Effector memory CD8-positive, alpha-beta T cell (primary cell): ENCODE data around the gene TMEM87B.
A peak's percentile ranks its signal among the peaks of the same experiment; 100 is the strongest.

Experiments
- ATAC-seq: fragments of 150-1000 bp; cut with Tn5 transposase; replicated peaks from 2 replicates; pipeline ENCODE4 v1.10.0; 2021; ENCODE audit warnings: mild to moderate bottlenecking, moderate library complexity
- DNase-seq, 3 experiments: peaks; one replicate each; pipeline ENCODE4 v3.0.0; 2021
- H3K27ac Mint-ChIP-seq, 2 donors: one replicate each; pipeline ENCODE4 v1.8.0; 2022; ENCODE audit warnings: mild to moderate bottlenecking in 2 of 2, mixed read lengths in 2 of 2, moderate library complexity in 2 of 2
- H3K27me3 Mint-ChIP-seq, 2 donors: one replicate each; pipeline ENCODE4 v1.8.0; 2022; ENCODE audit warnings: mixed read lengths in 2 of 2
- H3K36me3 Mint-ChIP-seq: one replicate; pipeline ENCODE4 v1.8.0; 2022; ENCODE audit warnings: mild to moderate bottlenecking, moderate library complexity, mixed read lengths; ENCODE audit not compliant: insufficient read depth
- H3K4me1 Mint-ChIP-seq, 2 donors: one replicate each; pipeline ENCODE4 v1.8.0; 2022; ENCODE audit warnings: low read depth in 2 of 2, mixed read lengths in 2 of 2
- H3K4me3 Mint-ChIP-seq, 2 donors: one replicate each; pipeline ENCODE4 v1.8.0; 2022; ENCODE audit warnings: mild to moderate bottlenecking in 2 of 2, mixed read lengths in 2 of 2, moderate library complexity in 2 of 2
- H3K9me3 Mint-ChIP-seq, 2 donors: one replicate each; pipeline ENCODE4 v1.8.0; 2022; ENCODE audit warnings: mixed read lengths in 2 of 2
- total RNA-seq, 9 experiments: gene quantifications; one replicate each; lab custom pipeline; 2026; lab: John Stamatoyannopoulos, UW

The TMEM87B gene
- 17.5 to 101 (median 37.4) reads per million in 9 experiments for total RNA-seq

GRCh38 chr2:112054847-112055729 lies at the start of gene TMEM87B:
Gene TMEM87B, plus strand, starts transcription at chr2:112055269. Its CDS starts 323 bp downstream, at chr2:112055592.
- peak within 1 kb of the TSS; percentile 86 to 90 for H3K4me3 Mint-ChIP-seq
- peaks cover 7% of the 10 kb centered on the region for H3K36me3 Mint-ChIP-seq
- no peaks in the 10 kb centered on the region for H3K27me3 Mint-ChIP-seq
- peaks cover 31 to 42% of the 10 kb centered on the region in 2 donors for H3K4me1 Mint-ChIP-seq
- H3K9me3 Mint-ChIP-seq: no peaks in the 10 kb centered on the region
- ATAC-seq: peak; percentile 66
- peak within 1 kb of the TSS; percentile 89 to 93 for H3K27ac Mint-ChIP-seq
- DNase-seq: peak; percentile 96 to 97 (median 97)

GRCh38 chr2:112005406-112006075 lies 49.5 kb upstream of the TMEM87B start:
- DNase-seq (no peak), ATAC-seq (no peak)
- H3K4me3 Mint-ChIP-seq: no peak overlapping the region
- peaks cover 0 to 3% of the 10 kb centered on the region in 2 donors for H3K27me3 Mint-ChIP-seq
- no peaks in the 10 kb centered on the region for H3K9me3 Mint-ChIP-seq
- no peaks in the 10 kb centered on the region for H3K4me1 Mint-ChIP-seq
- no peaks in the 10 kb centered on the region for H3K36me3 Mint-ChIP-seq
- H3K27ac Mint-ChIP-seq: no peak overlapping the region

- Mint-ChIP-seq H3K27ac (no peak overlapping the region), H3K36me3 (no peaks in the 10 kb centered on the region), H3K27me3 (peaks cover 0 to 5% of the 10 kb centered on the region in 2 donors), H3K4me3 (no peak overlapping the region), H3K9me3 (no peaks in the 10 kb centered on the region), H3K4me1 (no peaks in the 10 kb centered on the region)
- ATAC-seq (no peak), DNase-seq (no peak)
Observed at GRCh38 chr2:112006076-112006410, 49.0 kb upstream of the TMEM87B start.

GRCh38 chr2:112007493-112007892 lies 47.6 kb upstream of the TMEM87B start:
- no peaks in the 10 kb centered on the region for H3K4me1 Mint-ChIP-seq
- H3K27me3 Mint-ChIP-seq: peaks cover 6 to 17% of the 10 kb centered on the region in 2 donors
- H3K27ac Mint-ChIP-seq: no peak overlapping the region
- no peaks in the 10 kb centered on the region for H3K36me3 Mint-ChIP-seq
- no peak for DNase-seq
- H3K9me3 Mint-ChIP-seq: no peaks in the 10 kb centered on the region
- H3K4me3 Mint-ChIP-seq: no peak overlapping the region
- ATAC-seq: no peak

GRCh38 chr2:112008910-112009485 lies 46.1 kb upstream of the TMEM87B start:
- H3K4me1 Mint-ChIP-seq: no peaks in the 10 kb centered on the region
- H3K9me3 Mint-ChIP-seq: no peaks in the 10 kb centered on the region
- DNase-seq (no peak), ATAC-seq (no peak)
- H3K4me3 Mint-ChIP-seq: no peak overlapping the region
- peaks cover 10 to 26% of the 10 kb centered on the region in 2 donors for H3K27me3 Mint-ChIP-seq
- no peaks in the 10 kb centered on the region for H3K36me3 Mint-ChIP-seq
- H3K27ac Mint-ChIP-seq: no peak overlapping the region

- no peak overlapping the region for H3K4me3 Mint-ChIP-seq
- ATAC-seq: no peak
- no peak overlapping the region for H3K27ac Mint-ChIP-seq
Observed at GRCh38 chr2:112010751-112011150, 44.3 kb upstream of the TMEM87B start.

GRCh38 chr2:112012556-112012955 lies 42.5 kb upstream of the TMEM87B start:
- no peaks in the 10 kb centered on the region for H3K9me3 Mint-ChIP-seq

More at GRCh38 chr2:112010751-112011150, 44.3 kb upstream of the TMEM87B start:
- Mint-ChIP-seq H3K27me3 (peaks cover 19 to 28% of the 10 kb centered on the region in 2 donors), H3K36me3 (no peaks in the 10 kb centered on the region), H3K4me1 (no peaks in the 10 kb centered on the region), H3K9me3 (no peaks in the 10 kb centered on the region)
- no peak for DNase-seq

GRCh38 chr2:112018846-112019245 lies 36.2 kb upstream of the TMEM87B start:
- no peak overlapping the region for H3K27ac Mint-ChIP-seq

More at GRCh38 chr2:112012556-112012955, 42.5 kb upstream of the TMEM87B start:
- DNase-seq (no peak), ATAC-seq (no peak)
- H3K4me3 Mint-ChIP-seq: no peak overlapping the region
- H3K27ac Mint-ChIP-seq: no peak overlapping the region
- no peaks in the 10 kb centered on the region for H3K4me1 Mint-ChIP-seq
- peaks cover 34 to 46% of the 10 kb centered on the region in 2 donors for H3K27me3 Mint-ChIP-seq
- H3K36me3 Mint-ChIP-seq: no peaks in the 10 kb centered on the region

GRCh38 chr2:112019569-112019982 lies 35.5 kb upstream of the TMEM87B start:
- no peak overlapping the region for H3K4me3 Mint-ChIP-seq
- H3K36me3 Mint-ChIP-seq: no peaks in the 10 kb centered on the region
- no peak for ATAC-seq
- H3K27ac Mint-ChIP-seq: no peak overlapping the region
- H3K4me1 Mint-ChIP-seq: no peaks in the 10 kb centered on the region
- H3K9me3 Mint-ChIP-seq: no peaks in the 10 kb centered on the region
- peaks cover 64 to 65% of the 10 kb centered on the region in 2 donors for H3K27me3 Mint-ChIP-seq
- DNase-seq: no peak

More at GRCh38 chr2:112018846-112019245, 36.2 kb upstream of the TMEM87B start:
- H3K36me3 Mint-ChIP-seq: no peaks in the 10 kb centered on the region
- no peak for DNase-seq
- peaks cover 64 to 65% of the 10 kb centered on the region in 2 donors for H3K27me3 Mint-ChIP-seq
- no peaks in the 10 kb centered on the region for H3K9me3 Mint-ChIP-seq
- H3K4me1 Mint-ChIP-seq: no peaks in the 10 kb centered on the region
- ATAC-seq: no peak
- H3K4me3 Mint-ChIP-seq: no peak overlapping the region

GRCh38 chr2:112020561-112020960 lies 34.5 kb upstream of the TMEM87B start:
- Mint-ChIP-seq H3K9me3 (no peaks in the 10 kb centered on the region), H3K4me1 (no peaks in the 10 kb centered on the region), H3K27me3 (peaks cover 57 to 64% of the 10 kb centered on the region in 2 donors), H3K36me3 (no peaks in the 10 kb centered on the region), H3K4me3 (no peak overlapping the region), H3K27ac (no peak overlapping the region)
- DNase-seq (no peak), ATAC-seq (no peak)

- Mint-ChIP-seq H3K36me3 (no peaks in the 10 kb centered on the region), H3K27me3 (peaks cover 51 to 56% of the 10 kb centered on the region in 2 donors), H3K9me3 (no peaks in the 10 kb centered on the region)
Observed at GRCh38 chr2:112021290-112021689, 33.8 kb upstream of the TMEM87B start.

GRCh38 chr2:112021781-112022231 lies 33.3 kb upstream of the TMEM87B start:
- H3K4me1 Mint-ChIP-seq: no peaks in the 10 kb centered on the region
- H3K36me3 Mint-ChIP-seq: no peaks in the 10 kb centered on the region
- ATAC-seq (no peak), DNase-seq (no peak)
- H3K4me3 Mint-ChIP-seq: no peak overlapping the region
- H3K9me3 Mint-ChIP-seq: no peaks in the 10 kb centered on the region
- peaks cover 46 to 51% of the 10 kb centered on the region in 2 donors for H3K27me3 Mint-ChIP-seq
- no peak overlapping the region for H3K27ac Mint-ChIP-seq

More at GRCh38 chr2:112021290-112021689, 33.8 kb upstream of the TMEM87B start:
- no peak overlapping the region for H3K27ac Mint-ChIP-seq
- ATAC-seq (no peak), DNase-seq (no peak)
- H3K4me3 Mint-ChIP-seq: no peak overlapping the region
- no peaks in the 10 kb centered on the region for H3K4me1 Mint-ChIP-seq

GRCh38 chr2:112023707-112024106 lies 31.4 kb upstream of the TMEM87B start:
- H3K36me3 Mint-ChIP-seq: no peaks in the 10 kb centered on the region
- H3K27ac Mint-ChIP-seq: no peak overlapping the region
- no peak overlapping the region for H3K4me3 Mint-ChIP-seq
- H3K4me1 Mint-ChIP-seq: no peaks in the 10 kb centered on the region
- H3K27me3 Mint-ChIP-seq: peaks cover 37 to 40% of the 10 kb centered on the region in 2 donors
- DNase-seq (no peak), ATAC-seq (no peak)
- no peaks in the 10 kb centered on the region for H3K9me3 Mint-ChIP-seq
